ENCODE data around the gene PITPNM2. TPM values are rescaled to one million over a fixed set of nuclear protein-coding genes. Genes with fewer than 3 reads are reported as not detected.

The PITPNM2 gene
- polyA plus RNA-seq, 1 of the 3 experiments (the other 2 are of a cell fraction): 3.7 TPM

GRCh38 chr12:123131879-123132402 is 18.9 kb downstream of the PITPNM2 start:
- no peak overlapping the region for H2AFZ ChIP-seq (ENCODE audit: low read depth)
- ChIA-PET CTCF (interaction anchor here (0.8 kb wide), 1 partner anchor 88 kb away, joined by 3 read pairs; no protein-coding TSS in a partner anchor), POLR2A (no interaction called here)
- H3K36me3 ChIP-seq (replicated peaks in 1 of 2; ENCODE audit: control insufficient read depth in 1 of 2, insufficient read depth in 2 of 2, low read length in 1 of 2): no peaks in the 10 kb centered on the region
- no peak overlapping the region for H3K4me2 ChIP-seq
- no peaks in the 10 kb centered on the region for H3K9me2 ChIP-seq
- no peak for TF ChIP-seq REST (IDR thresholded peaks at IDR 0.05; ENCODE audit: low read depth, low read length)
- no peak for TF ChIP-seq RXRA (IDR thresholded peaks at IDR 0.05; ENCODE audit: borderline replicate concordance, low read depth)
- no peak for TF ChIP-seq TEAD4 (IDR thresholded peaks at IDR 0.05; ENCODE audit: borderline replicate concordance, insufficient read depth)
- no peak for TF ChIP-seq MXI1 (IDR thresholded peaks at IDR 0.05; ENCODE audit: low read depth, low read length)
- no peak for TF ChIP-seq IRF3 (IDR thresholded peaks at IDR 0.05; ENCODE audit: low read depth, low read length)
- TF ChIP-seq, protein P1, sequence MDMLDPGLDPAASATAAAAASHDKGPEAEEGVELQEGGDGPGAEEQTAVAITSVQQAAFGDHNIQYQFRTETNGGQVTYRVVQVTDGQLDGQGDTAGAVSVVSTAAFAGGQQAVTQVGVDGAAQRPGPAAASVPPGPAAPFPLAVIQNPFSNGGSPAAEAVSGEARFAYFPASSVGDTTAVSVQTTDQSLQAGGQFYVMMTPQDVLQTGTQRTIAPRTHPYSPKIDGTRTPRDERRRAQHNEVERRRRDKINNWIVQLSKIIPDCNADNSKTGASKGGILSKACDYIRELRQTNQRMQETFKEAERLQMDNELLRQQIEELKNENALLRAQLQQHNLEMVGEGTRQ (IDR thresholded peaks at IDR 0.05; ENCODE audit: borderline replicate concordance, low read depth, low read length): no peak
- no peak for TF ChIP-seq TAF1 (IDR thresholded peaks at IDR 0.05; ENCODE audit: borderline replicate concordance, low read depth, low read length)
- no peak for TF ChIP-seq FOSL2 (IDR thresholded peaks at IDR 0.05; ENCODE audit: borderline replicate concordance, low read depth)
- no peak for TF ChIP-seq CTCF (IDR thresholded peaks at IDR 0.05)
- TF ChIP-seq NRF1 (IDR thresholded peaks at IDR 0.05; ENCODE audit: low read depth, low read length): no peak
- TF ChIP-seq GATA2 (CRISPR knock-in tag; IDR thresholded peaks at IDR 0.05): no peak
- no peak for TF ChIP-seq TCF12 (IDR thresholded peaks at IDR 0.05)
- no peak for TF ChIP-seq CHD2 (IDR thresholded peaks at IDR 0.05; ENCODE audit: low read length, partially characterized antibody)
- no peak for TF ChIP-seq PBX3 (IDR thresholded peaks at IDR 0.05)
- DNase-seq: no peak
- no peak overlapping the region for H3K9ac ChIP-seq
- H3F3A ChIP-seq (replicated peaks; ENCODE audit: insufficient read depth): peaks cover 7% of the 10 kb centered on the region
- H4K20me1 ChIP-seq (ENCODE audit: insufficient read depth): no peaks in the 10 kb centered on the region
- H3K27me3 ChIP-seq (ENCODE audit: insufficient read depth): no peaks in the 10 kb centered on the region
- no peak overlapping the region for H3K4me3 ChIP-seq (ENCODE audit: low read depth in 2 of 2, low read length in 1 of 2)
- peaks cover 13% of the 10 kb centered on the region; the same call in 1 of the 2 replicates for H3K79me2 ChIP-seq (ENCODE audit: insufficient read depth)
- H3K9me3 ChIP-seq: no peaks in the 10 kb centered on the region
- H3K4me1 ChIP-seq (ENCODE audit: control insufficient read depth in 1 of 2, insufficient read depth in 2 of 2, low read depth in 1 of 2, low read length in 1 of 2): peaks cover 5 to 8% of the 10 kb centered on the region in 2 experiments; a peak in 1 of 4 replicates
- no peak overlapping the region for H3K27ac ChIP-seq (ENCODE audit: low read depth in 2 of 2, low read length in 1 of 2)
- 96% methylated on average over 10 of the region's 12 CpGs for WGBS (ENCODE audit: low lambda C conversion rate)

All from SK-N-SH (cell line).